Hepatocyte (in vitro differentiated cells): Measurements from ENCODE around the gene MATCAP1.

Source experiments
- EZH2 ChIP-seq: fragments of 200-600 bp; sonication (generic); IDR thresholded peaks from 2 replicates; pipeline ENCODE4 v1.6.1; 2016; ENCODE audit warnings: antibody characterized with exemption, mild to moderate bottlenecking, borderline replicate concordance
- EZH2phosphoT487 ChIP-seq: fragments of 200-600 bp; sonication (generic); IDR thresholded peaks from one replicate; pipeline ENCODE4 v1.6.1; 2018; ENCODE audit warnings: antibody characterized with exemption, mild to moderate bottlenecking, low read depth, moderate library complexity; ENCODE audit not compliant: unreplicated experiment, severe bottlenecking
- TF ChIP-seq, protein P1 (sequence below): fragments of 200-600 bp; sonication (generic); IDR thresholded peaks from 2 replicates; pipeline ENCODE4 v1.5.1; 2016; ENCODE audit warnings: antibody characterized with exemption, mild to moderate bottlenecking; ENCODE audit not compliant: poor library complexity

DNA sequence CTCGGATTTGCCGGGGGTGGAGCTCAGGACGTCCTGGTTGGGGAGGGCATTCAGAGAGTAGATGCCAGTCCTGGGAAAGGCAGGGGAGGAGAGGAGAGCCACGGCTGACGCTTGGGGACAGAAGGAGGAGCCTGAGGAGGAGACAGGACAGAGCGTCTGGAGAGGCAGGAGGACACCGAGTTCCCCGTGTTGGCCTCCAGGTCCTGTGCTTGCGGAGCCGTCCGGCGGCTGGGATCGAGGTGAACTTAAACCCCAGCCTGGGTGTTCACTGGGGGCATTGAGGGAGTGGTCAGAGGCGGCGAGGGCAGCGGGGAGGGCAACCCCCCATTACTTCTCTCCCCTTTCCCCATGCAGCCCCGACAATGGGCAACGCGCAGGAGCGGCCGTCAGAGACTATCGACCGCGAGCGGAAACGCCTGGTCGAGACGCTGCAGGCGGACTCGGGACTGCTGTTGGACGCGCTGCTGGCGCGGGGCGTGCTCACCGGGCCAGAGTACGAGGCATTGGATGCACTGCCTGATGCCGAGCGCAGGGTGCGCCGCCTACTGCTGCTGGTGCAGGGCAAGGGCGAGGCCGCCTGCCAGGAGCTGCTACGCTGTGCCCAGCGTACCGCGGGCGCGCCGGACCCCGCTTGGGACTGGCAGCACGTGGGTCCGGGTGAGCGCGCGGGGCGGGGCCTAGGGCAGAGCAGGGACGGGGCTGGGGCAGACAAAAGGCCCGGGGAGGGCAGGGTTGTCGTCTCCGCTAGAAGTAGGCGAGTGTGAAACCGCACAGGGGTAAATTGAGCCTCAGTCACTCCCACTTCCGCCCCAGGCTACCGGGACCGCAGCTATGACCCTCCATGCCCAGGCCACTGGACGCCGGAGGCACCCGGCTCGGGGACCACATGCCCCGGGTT is 9.7 kb downstream of the MATCAP1 start:
- TF ChIP-seq EZH2 (no peak), EZH2phosphoT487 (no peak)
- TF ChIP-seq, protein P1, sequence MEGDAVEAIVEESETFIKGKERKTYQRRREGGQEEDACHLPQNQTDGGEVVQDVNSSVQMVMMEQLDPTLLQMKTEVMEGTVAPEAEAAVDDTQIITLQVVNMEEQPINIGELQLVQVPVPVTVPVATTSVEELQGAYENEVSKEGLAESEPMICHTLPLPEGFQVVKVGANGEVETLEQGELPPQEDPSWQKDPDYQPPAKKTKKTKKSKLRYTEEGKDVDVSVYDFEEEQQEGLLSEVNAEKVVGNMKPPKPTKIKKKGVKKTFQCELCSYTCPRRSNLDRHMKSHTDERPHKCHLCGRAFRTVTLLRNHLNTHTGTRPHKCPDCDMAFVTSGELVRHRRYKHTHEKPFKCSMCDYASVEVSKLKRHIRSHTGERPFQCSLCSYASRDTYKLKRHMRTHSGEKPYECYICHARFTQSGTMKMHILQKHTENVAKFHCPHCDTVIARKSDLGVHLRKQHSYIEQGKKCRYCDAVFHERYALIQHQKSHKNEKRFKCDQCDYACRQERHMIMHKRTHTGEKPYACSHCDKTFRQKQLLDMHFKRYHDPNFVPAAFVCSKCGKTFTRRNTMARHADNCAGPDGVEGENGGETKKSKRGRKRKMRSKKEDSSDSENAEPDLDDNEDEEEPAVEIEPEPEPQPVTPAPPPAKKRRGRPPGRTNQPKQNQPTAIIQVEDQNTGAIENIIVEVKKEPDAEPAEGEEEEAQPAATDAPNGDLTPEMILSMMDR, result peak; percentile 22
